Fibroblast of lung (primary cell): ENCODE measurements around the gene SHISA5. TPM values are rescaled to one million over a fixed set of nuclear protein-coding genes. Genes with fewer than 3 reads are reported as not detected.
A peak's percentile ranks its signal among the peaks of the same experiment; 100 is the strongest.
"Not testable (repeated sequence)": the region's sequence is repeated elsewhere in the genome, so short reads cannot be mapped to it uniquely, and the experiment has no call there.

Experiments used
- DNase-seq, 2 donors: peaks; one replicate each; pipeline versions ENCODE4 v3.0.0 to v3.0.0-alpha.2; 2010; ENCODE audit warnings: low read depth in 2 of 2
- H2AFZ ChIP-seq: 2 replicates; pipeline ENCODE4 v1.5.1; 2012; ENCODE audit warnings: low read length, control low read depth, inconsistent platforms
- H3K27ac ChIP-seq: 2 replicates; pipeline ENCODE4 v1.5.1; 2011; ENCODE audit warnings: low read length, control low read depth; ENCODE audit not compliant: insufficient read depth
- H3K27me3 ChIP-seq: 2 replicates; pipeline ENCODE4 v1.5.1; 2011; ENCODE audit warnings: mild to moderate bottlenecking, low read length; ENCODE audit not compliant: control insufficient read depth, insufficient read depth
- H3K36me3 ChIP-seq: 2 replicates; pipeline ENCODE4 v1.5.1; 2011; ENCODE audit warnings: low read length; ENCODE audit not compliant: control insufficient read depth, insufficient read depth
- H3K4me1 ChIP-seq: 2 replicates; pipeline ENCODE4 v1.5.1; 2011; ENCODE audit warnings: low read length; ENCODE audit not compliant: control insufficient read depth, insufficient read depth; ENCODE audit errors: extremely low read depth
- H3K4me2 ChIP-seq: 2 replicates; pipeline ENCODE4 v1.5.1; 2011; ENCODE audit warnings: low read length, control low read depth; ENCODE audit not compliant: insufficient read depth; ENCODE audit errors: extremely low read depth
- H3K4me3 ChIP-seq, 4 experiments: fragments of 200-600 bp in 1 of 4; sonication (generic) in 1 of 4; replicated peaks in 1 of 4; 2 replicates each; pipeline ENCODE4 v1.5.1; 2011 to 2016; ENCODE audit warnings: low read length in 4 of 4, low read depth in 3 of 4, mild to moderate bottlenecking in 3 of 4, control low read depth in 2 of 4, inconsistent platforms in 1 of 4, mixed read lengths in 1 of 4; ENCODE audit not compliant: insufficient read depth in 1 of 4; ENCODE audit errors: control extremely low read depth in 1 of 4
- H3K79me2 ChIP-seq: 2 replicates; pipeline ENCODE4 v1.5.1; 2012; ENCODE audit warnings: mild to moderate bottlenecking, low read length, inconsistent platforms; ENCODE audit not compliant: control insufficient read depth, insufficient read depth
- H3K9ac ChIP-seq: 2 replicates; pipeline ENCODE4 v1.5.1; 2011; ENCODE audit warnings: mild to moderate bottlenecking, low read length, control low read depth; ENCODE audit not compliant: insufficient read depth
- H3K9me3 ChIP-seq: 2 replicates; pipeline ENCODE4 v1.5.1; 2012; ENCODE audit warnings: low read depth, low read length; ENCODE audit not compliant: control insufficient read depth, insufficient read depth
- H4K20me1 ChIP-seq: 2 replicates; pipeline ENCODE4 v1.5.1; 2011; ENCODE audit warnings: low read length; ENCODE audit not compliant: control insufficient read depth, insufficient read depth; ENCODE audit errors: extremely low read depth
- CTCF ChIP-seq, 2 donors: IDR thresholded peaks in 1 of 2; conservative IDR thresholded peaks in 1 of 2; 1 replicate in 1 of 2; 2 replicates in 1 of 2; pipeline ENCODE4 v1.5.1; 2011 to 2012; ENCODE audit warnings: low read length in 2 of 2, control low read depth in 1 of 2, inconsistent platforms in 1 of 2, low read depth in 1 of 2, mild to moderate bottlenecking in 1 of 2
- EZH2 ChIP-seq: IDR thresholded peaks from 2 replicates; pipeline ENCODE4 v1.5.1; 2012; ENCODE audit warnings: low read length, control low read depth, mild to moderate bottlenecking; ENCODE audit errors: missing control alignments
- polyA plus RNA-seq, 2 donors: library from polyadenylated mRNA; depleted of rRNA in 1 of 2; stranded (reverse) in 1 of 2; unstranded in 1 of 2; fragments of >200 nt; gene quantifications; 2 replicates each; pipeline ENCODE4 v1.2.1, GENCODE V29; 2011 to 2012; ENCODE audit warnings: missing spikeins in 1 of 2
- total RNA-seq: library from RNA; depleted of rRNA; stranded (reverse); fragments of >200 nt; gene quantifications from 2 replicates; pipeline ENCODE4 v1.2.1, GENCODE V29; 2014

Gene SHISA5
- total and polyA plus RNA-seq, 2 donors (not counting 1 experiment from before 2014, with no cell fraction given): 136 to 139 TPM

GRCh38 chr3:48532271-48532976 lies 28.4 kb upstream of the SHISA5 start:
- Histone ChIP-seq H3K27ac (no peak overlapping the region), H3K36me3 (peaks cover 4% of the 10 kb centered on the region), H3K27me3 (no peaks in the 10 kb centered on the region), H2AFZ (no peak overlapping the region), H3K4me2 (no peak overlapping the region), H3K9ac (no peak overlapping the region), H3K4me3 (no peak overlapping the region), H4K20me1 (no peaks in the 10 kb centered on the region), H3K4me1 (no peaks in the 10 kb centered on the region), H3K79me2 (no peaks in the 10 kb centered on the region), H3K9me3 (no peaks in the 10 kb centered on the region)
- DNase-seq: no peak
- no peak for TF ChIP-seq EZH2
- no peak for TF ChIP-seq CTCF (conservative IDR thresholded peaks at IDR 0.05 in 1 of 2, IDR thresholded peaks at IDR 0.05 in 1 of 2; ENCODE audit: low read depth in 1 of 2, low read length in 2 of 2)

GRCh38 chr3:48530701-48531100 lies 26.7 kb upstream of the SHISA5 start:
- H3K9ac ChIP-seq, H3K27me3 ChIP-seq, H3K9me3 ChIP-seq, DNase-seq, H3K27ac ChIP-seq, H3K4me3 ChIP-seq, H3K4me2 ChIP-seq, H3K4me1 ChIP-seq, H4K20me1 ChIP-seq, H3K36me3 ChIP-seq, H2AFZ ChIP-seq, H3K79me2 ChIP-seq: not testable (repeated sequence)

- peaks cover 4% of the 10 kb centered on the region for H3K36me3 ChIP-seq
- H4K20me1 ChIP-seq: no peaks in the 10 kb centered on the region
- peak in 1 of 2 donors; percentile 43 for DNase-seq
- no peak overlapping the region for H3K27ac ChIP-seq
- TF ChIP-seq EZH2 (no peak), CTCF (conservative IDR thresholded peaks at IDR 0.05 in 1 of 2, IDR thresholded peaks at IDR 0.05 in 1 of 2; ENCODE audit: low read depth in 1 of 2, low read length in 2 of 2) (no peak)
- H3K4me2 ChIP-seq: no peak overlapping the region
- no peak overlapping the region for H3K9ac ChIP-seq
- H3K27me3 ChIP-seq: no peaks in the 10 kb centered on the region
- H2AFZ ChIP-seq: no peak overlapping the region
- no peaks in the 10 kb centered on the region for H3K9me3 ChIP-seq
- no peak overlapping the region for H3K4me3 ChIP-seq
- H3K79me2 ChIP-seq: no peaks in the 10 kb centered on the region
- H3K4me1 ChIP-seq: no peaks in the 10 kb centered on the region
Measured at GRCh38 chr3:48528754-48529153, 24.8 kb upstream of the SHISA5 start.
